K562 (cell line): ENCODE measurements around the gene KISS1R. TPM values are rescaled to one million over a fixed set of nuclear protein-coding genes. Genes with fewer than 3 reads are reported as not detected.

Source experiments
- ATAC-seq: fragments of 200-7000 bp; cut with Tn5 transposase; 3 replicates; pipeline ENCODE4 v1.9.1; 2020; ENCODE audit warnings: moderate library complexity
- BruUV-seq: library from RNA; stranded (reverse); fragments of 400-500 nt; replicated peaks from 2 replicates; lab custom pipeline; 2021; lab: Mats Ljungman, UMichigan
- CTCF ChIA-PET: fragments of 300-600 bp; formaldehyde crosslinking; extraction: SDS; loops from one replicate; lab custom pipeline; 2021; ENCODE audit warnings: low intra/inter-chr PET ratio; lab: Yijun Ruan, JAX
- POLR2A ChIA-PET: fragments of 300-600, 350-650 bp; sonication (Branson Sonifier 250); formaldehyde crosslinking; extraction: SDS; loops from one replicate; lab custom pipeline; 2021; ENCODE audit warnings: antibody characterized with exemption, inconsistent platforms; lab: Yijun Ruan, JAX
- DNase-seq, 4 experiments: peaks; one replicate each; pipeline versions ENCODE4 v3.0.0 to v3.0.0-alpha.2; 2011 to 2018; ENCODE audit warnings: low spot score in 3 of 4, mixed read lengths in 3 of 4; ENCODE audit errors: extremely low read depth in 1 of 4
- FAIRE-seq: peaks from 2 replicates; lab custom pipeline; 2011; peaks lifted over from hg19 to GRCh38; lab: Jason Lieb, UNC
- H2AFZ ChIP-seq: 2 replicates; pipeline ENCODE4 v1.6.0; 2011; ENCODE audit warnings: low read depth, low read length, control low read depth, inconsistent platforms
- H3K27ac ChIP-seq: fragments of 200-600 bp; 3 replicates; pipeline ENCODE4 v1.8.0; 2011; ENCODE audit warnings: low read depth, mild to moderate bottlenecking, control low read depth, inconsistent platforms, low read length, moderate library complexity, mixed read lengths; ENCODE audit errors: extremely low read depth
- H3K27me3 ChIP-seq, 2 experiments: fragments of 300-600 bp in 1 of 2; 2 replicates in 1 of 2; 3 replicates in 1 of 2; pipeline versions ENCODE4 v1.6.0 to v1.8.0; 2011; ENCODE audit warnings: inconsistent platforms in 2 of 2, low read length in 2 of 2, mild to moderate bottlenecking in 1 of 2, mixed read lengths in 1 of 2, moderate library complexity in 1 of 2; ENCODE audit not compliant: control insufficient read depth in 2 of 2, insufficient read depth in 2 of 2
- H3K36me3 ChIP-seq: fragments of 300-600 bp; 3 replicates; pipeline ENCODE4 v1.8.0; 2011; ENCODE audit warnings: mild to moderate bottlenecking, low read length, inconsistent platforms; ENCODE audit not compliant: control insufficient read depth, insufficient read depth
- H3K4me1 ChIP-seq, 2 experiments: fragments of 200-600 bp in 1 of 2; replicated peaks in 1 of 2; 2 replicates in 1 of 2; 3 replicates in 1 of 2; pipeline versions ENCODE4 v1.5.1 to v1.8.0; 2011; ENCODE audit warnings: inconsistent platforms in 2 of 2, low read length in 2 of 2, mild to moderate bottlenecking in 1 of 2, mixed read lengths in 1 of 2, moderate library complexity in 1 of 2; ENCODE audit not compliant: control insufficient read depth in 2 of 2, insufficient read depth in 2 of 2
- H3K4me2 ChIP-seq: 2 replicates; pipeline ENCODE4 v1.6.1; 2011; ENCODE audit warnings: low read length, control low read depth, inconsistent platforms, mixed read lengths; ENCODE audit not compliant: insufficient read depth
- H3K4me3 ChIP-seq: fragments of 200-600 bp; sonication (generic), shearing (Covaris generic); 2 replicates; pipeline ENCODE4 v1.5.1; 2016; ENCODE audit warnings: control low read depth, inconsistent platforms
- H3K79me2 ChIP-seq: fragments of 200-600 bp; 3 replicates; pipeline ENCODE4 v1.8.0; 2011; ENCODE audit warnings: low read length, inconsistent platforms; ENCODE audit not compliant: control insufficient read depth, insufficient read depth
- H3K9ac ChIP-seq, 2 experiments: 2 replicates each; pipeline versions ENCODE4 v1.6.0 to v1.6.1; 2011; ENCODE audit warnings: low read depth in 2 of 2, low read length in 2 of 2, control low read depth in 1 of 2, inconsistent platforms in 1 of 2, mild to moderate bottlenecking in 1 of 2, mixed read lengths in 1 of 2; ENCODE audit not compliant: insufficient read depth in 1 of 2
- H3K9me1 ChIP-seq: one replicate; pipeline ENCODE4 v1.6.0; 2011; ENCODE audit warnings: inconsistent platforms, mild to moderate bottlenecking, low read length, moderate library complexity; ENCODE audit not compliant: control insufficient read depth, insufficient read depth
- H3K9me3 ChIP-seq: replicated peaks from 2 replicates; pipeline ENCODE4 v1.5.1; 2011; ENCODE audit warnings: low read depth, low read length, inconsistent platforms; ENCODE audit not compliant: control insufficient read depth, insufficient read depth
- H4K20me1 ChIP-seq: replicated peaks from 2 replicates; pipeline ENCODE4 v1.6.1; 2011; ENCODE audit warnings: low read length, inconsistent platforms, mixed read lengths; ENCODE audit not compliant: control insufficient read depth, insufficient read depth
- WGBS: fragments of 100-300 bp; shearing (Covaris generic); methylation state at CpG from one replicate; pipeline ENCODE4 v1.1.6; 2016; ENCODE audit warnings: low coverage, mixed read lengths; ENCODE audit not compliant: insufficient coverage; ENCODE audit errors: missing lambda C conversion rate; 5-methylcytosine and 5-hydroxymethylcytosine counted together
- in situ Hi-C: fragments of 300-500 bp; cut with MboI; formaldehyde crosslinking; loops from 4 replicates; pipeline ENCODE4 v1.15.0; 2018; ENCODE audit warnings: inconsistent platforms, mixed read lengths
- intact Hi-C: fragments of 100-400 bp; cut with micrococcal nuclease; formaldehyde crosslinking; loops from 2 replicates; pipeline ENCODE4 v1.14.2; 2022
- polyA plus RNA-seq, 8 experiments: library from polyadenylated mRNA; depleted of rRNA in 4 of 8; stranded (reverse) in 5 of 8; unstranded in 3 of 8; fragments of >200 nt; fragmentation: Nextera tagmentation in 2 of 8; fragmentation: Illumina TruSeq in 1 of 8; extraction: Ambion mirVana in 2 of 8; extraction: Trizol in 1 of 8; gene quantifications; 2 replicates each; pipeline versions ENCODE4 v1.2.1 to v1.2.3, GENCODE V29; 2011 to 2014; ENCODE audit warnings: inconsistent platforms in 1 of 8, missing spikeins in 1 of 8
- total RNA-seq, 7 experiments: library from RNA; depleted of rRNA in 6 of 7; stranded (reverse); fragments of >200 nt in 6 of 7; fragmentation: Illumina TruSeq in 2 of 7; extraction: Trizol in 2 of 7; gene quantifications; 2 replicates each; pipeline versions ENCODE4 v1.2.1 to v1.2.3, GENCODE V29; 2011 to 2021; ENCODE audit warnings: low replicate concordance in 1 of 7
- TF ChIP-seq, protein P1 (sequence below): fragments of 450-650 bp; IDR thresholded peaks from 2 replicates; pipeline ENCODE4 v1.7.1; 2018; ENCODE audit warnings: mild to moderate bottlenecking, low read depth; ENCODE audit not compliant: partially characterized antibody

KISS1R gene
- total and polyA plus RNA-seq, 9 of the 15 experiments (the other 6 are each of a cell fraction or from before 2014, with no cell fraction given): 0.37 to 39.4 (median 2.0) TPM

DNA sequence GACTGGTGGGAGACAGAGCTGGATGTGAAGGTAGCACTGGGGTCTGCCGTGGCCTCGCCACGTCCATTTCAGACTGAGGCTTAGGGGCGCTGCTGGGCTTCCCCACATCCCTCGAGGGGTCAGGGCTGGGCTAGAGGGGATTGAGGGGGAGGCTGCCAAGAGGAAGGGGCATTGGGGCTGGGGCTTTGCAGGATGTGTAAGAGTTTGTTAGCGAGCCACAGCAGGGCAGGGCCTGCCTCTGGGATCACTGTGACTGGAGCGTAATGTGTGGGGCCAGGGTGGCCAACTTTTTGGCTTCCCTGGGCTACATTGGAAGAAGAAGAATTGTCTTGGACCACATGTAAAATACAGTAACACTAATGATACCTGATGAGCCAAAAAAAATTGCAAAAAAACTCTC lies 22.8 kb downstream of the KISS1R start:
- no TSS peak for BruUV-seq
- Histone ChIP-seq H3K36me3 (peaks cover 73% of the 10 kb centered on the region; the same call in 2 of the 3 replicates), H3K4me3 (no peak overlapping the region), H3K79me2 (peaks cover 83% of the 10 kb centered on the region), H3K9me3 (no peaks in the 10 kb centered on the region), H3K9me1 (peaks cover 10% of the 10 kb centered on the region), H2AFZ (no peak overlapping the region), H4K20me1 (peaks cover 19% of the 10 kb centered on the region), H3K27me3 (no peaks in the 10 kb centered on the region), H3K27ac (no peak overlapping the region), H3K9ac (peak overlapping the region in 1 of 2 experiments; percentile 24; a peak in 1 of 4 replicates), H3K4me2 (no peak overlapping the region), H3K4me1 (peaks cover 13 to 60% of the 10 kb centered on the region in 2 experiments)
- intact Hi-C loops (no loop called here), in situ Hi-C loops (no loop called here)
- DNase-seq (no peak), ATAC-seq (no peak), FAIRE-seq (no peak)
- 95% methylated on average over 7 of the region's 7 CpGs for WGBS
- CTCF ChIA-PET: no interaction called here
- TF ChIP-seq, protein P1, sequence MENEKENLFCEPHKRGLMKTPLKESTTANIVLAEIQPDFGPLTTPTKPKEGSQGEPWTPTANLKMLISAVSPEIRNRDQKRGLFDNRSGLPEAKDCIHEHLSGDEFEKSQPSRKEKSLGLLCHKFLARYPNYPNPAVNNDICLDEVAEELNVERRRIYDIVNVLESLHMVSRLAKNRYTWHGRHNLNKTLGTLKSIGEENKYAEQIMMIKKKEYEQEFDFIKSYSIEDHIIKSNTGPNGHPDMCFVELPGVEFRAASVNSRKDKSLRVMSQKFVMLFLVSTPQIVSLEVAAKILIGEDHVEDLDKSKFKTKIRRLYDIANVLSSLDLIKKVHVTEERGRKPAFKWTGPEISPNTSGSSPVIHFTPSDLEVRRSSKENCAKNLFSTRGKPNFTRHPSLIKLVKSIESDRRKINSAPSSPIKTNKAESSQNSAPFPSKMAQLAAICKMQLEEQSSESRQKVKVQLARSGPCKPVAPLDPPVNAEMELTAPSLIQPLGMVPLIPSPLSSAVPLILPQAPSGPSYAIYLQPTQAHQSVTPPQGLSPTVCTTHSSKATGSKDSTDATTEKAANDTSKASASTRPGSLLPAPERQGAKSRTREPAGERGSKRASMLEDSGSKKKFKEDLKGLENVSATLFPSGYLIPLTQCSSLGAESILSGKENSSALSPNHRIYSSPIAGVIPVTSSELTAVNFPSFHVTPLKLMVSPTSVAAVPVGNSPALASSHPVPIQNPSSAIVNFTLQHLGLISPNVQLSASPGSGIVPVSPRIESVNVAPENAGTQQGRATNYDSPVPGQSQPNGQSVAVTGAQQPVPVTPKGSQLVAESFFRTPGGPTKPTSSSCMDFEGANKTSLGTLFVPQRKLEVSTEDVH: no peak
- POLR2A ChIA-PET: interaction anchor here (1.0 to 1.8 kb wide), 4 partner anchors 11 to 88 kb away, joined by 3 to 4 read pairs (median 4); no protein-coding TSS in a partner anchor
